Testis (tissue), 3 donors: ENCODE data around the gene PCCA. TPM values are rescaled to one million over a fixed set of nuclear protein-coding genes. Genes with fewer than 3 reads are reported as not detected.
"Not testable (repeated sequence)": the region's sequence is repeated elsewhere in the genome, so short reads cannot be mapped to it uniquely, and the experiment has no call there.

ENCODE experiments used
- DNase-seq: peaks from one replicate; pipeline ENCODE4 v3.0.0-alpha.2; 2019
- H3K27ac ChIP-seq, 2 donors: fragments of 200-600 bp; sonication (generic); one replicate each; pipeline ENCODE4 v1.5.1; 2019
- H3K27me3 ChIP-seq: fragments of 200-600 bp; sonication (generic); one replicate; pipeline ENCODE4 v1.5.1; 2019
- H3K36me3 ChIP-seq: fragments of 200-600 bp; sonication (generic); one replicate; pipeline ENCODE4 v1.5.1; 2017; ENCODE audit warnings: low read depth; ENCODE audit errors: missing control alignments
- H3K4me1 ChIP-seq: fragments of 200-600 bp; sonication (generic); one replicate; pipeline ENCODE4 v1.5.1; 2019
- H3K4me3 ChIP-seq, 2 donors: fragments of 200-600 bp; sonication (generic); one replicate each; pipeline ENCODE4 v1.5.1; 2017 to 2019
- H3K9me3 ChIP-seq: fragments of 200-600 bp; sonication (generic); one replicate; pipeline ENCODE4 v1.5.1; 2017
- CTCF ChIP-seq, 3 experiments: fragments of 450-650 bp in 2 of 3; fragments of 200-600 bp in 1 of 3; sonication (generic) in 1 of 3; IDR thresholded peaks; one replicate each; pipeline ENCODE4 v1.5.1; 2016 to 2019; ENCODE audit warnings: antibody characterized with exemption in 3 of 3, mild to moderate bottlenecking in 2 of 3, moderate library complexity in 1 of 3
- POLR2A ChIP-seq: fragments of 450-650 bp; IDR thresholded peaks from one replicate; pipeline ENCODE4 v1.6.1; 2017; ENCODE audit warnings: antibody characterized with exemption, mild to moderate bottlenecking, moderate library complexity
- WGBS, 2 donors: methylation state at CpG; one replicate each; pipeline ENCODE4 v1.1.5; 2018; 5-methylcytosine and 5-hydroxymethylcytosine counted together
- intact Hi-C: fragments of 100-400 bp; cut with DNase I; formaldehyde crosslinking; loops from one replicate; pipeline ENCODE4 v1.15.1; 2023; ENCODE audit warnings: low total_unique reads
- polyA plus RNA-seq: library from polyadenylated mRNA; stranded (reverse); fragments of 350-450 nt; fragmentation: Illumina TruSeq; extraction: RNeasy Lipid Tissue Mini Kit (QIAGEN cat#74804); gene quantifications from one replicate; pipeline ENCODE4 v1.2.3, GENCODE V29; 2014; ENCODE audit warnings: low read depth, low replicate concordance; ENCODE audit not compliant: insufficient read depth
- small RNA-seq, 2 donors: library from RNA; depleted of rRNA; stranded (forward); fragments of <200 nt; gene quantifications; one replicate each; pipeline ENCODE3, GENCODE V24; 2016
- total RNA-seq, 2 donors: library from RNA; depleted of rRNA; stranded (reverse); fragments of >200 nt; gene quantifications; one replicate each; pipeline ENCODE4 v1.2.3, GENCODE V29; 2016

Gene PCCA
- total and polyA plus RNA-seq, 3 donors from 2014 or later: 17.9 to 56.2 (median 39.2) TPM

GRCh38 chr13:100564444-100565223 lies 475.7 kb downstream of the PCCA start:
- Histone ChIP-seq H3K27ac (peak overlapping the region; percentile 65 to 72), H3K27me3 (no peaks in the 10 kb centered on the region), H3K4me3 (no peak overlapping the region), H3K9me3 (no peaks in the 10 kb centered on the region), H3K36me3 (no peaks in the 10 kb centered on the region), H3K4me1 (peaks cover 31% of the 10 kb centered on the region)
- 64 to 65% methylated on average over 13 of the region's 13 CpGs for WGBS, 2 donors
- intact Hi-C loops: no loop called here
- TF ChIP-seq CTCF (IDR thresholded peaks at IDR 0.05): no peak
- no peak for DNase-seq

GRCh38 chr13:100565286-100565685 lies 476.4 kb downstream of the PCCA start:
- Histone ChIP-seq H3K4me1 (peaks cover 24% of the 10 kb centered on the region), H3K36me3 (no peaks in the 10 kb centered on the region), H3K27ac (peak overlapping the region in 1 of 2 donors; percentile 72), H3K9me3 (no peaks in the 10 kb centered on the region), H3K27me3 (no peaks in the 10 kb centered on the region), H3K4me3 (no peak overlapping the region)
- intact Hi-C loops: no loop called here
- TF ChIP-seq CTCF (IDR thresholded peaks at IDR 0.05) (no peak), POLR2A (no peak)
- WGBS, 2 donors: 74 to 79% methylated on average over 8 of the region's 8 CpGs
- DNase-seq: no peak

GRCh38 chr13:100566543-100566942 lies 477.6 kb downstream of the PCCA start:
- peaks cover 14% of the 10 kb centered on the region for H3K4me1 ChIP-seq
- intact Hi-C loops: no loop called here
- TF ChIP-seq CTCF (IDR thresholded peaks at IDR 0.05) (no peak), POLR2A (no peak)
- H3K9me3 ChIP-seq: no peaks in the 10 kb centered on the region
- 90 to 93% methylated on average over 6 of the region's 6 CpGs for WGBS, 2 donors
- H3K27me3 ChIP-seq: no peaks in the 10 kb centered on the region
- DNase-seq: no peak
- no peaks in the 10 kb centered on the region for H3K36me3 ChIP-seq
- no peak overlapping the region for H3K4me3 ChIP-seq
- no peak overlapping the region for H3K27ac ChIP-seq

- Histone ChIP-seq H3K27me3 (no peaks in the 10 kb centered on the region), H3K4me1 (no peaks in the 10 kb centered on the region), H3K36me3 (no peaks in the 10 kb centered on the region), H3K27ac (no peak overlapping the region), H3K4me3 (no peak overlapping the region), H3K9me3 (no peaks in the 10 kb centered on the region)
- TF ChIP-seq POLR2A (no peak), CTCF (IDR thresholded peaks at IDR 0.05) (peak; percentile 61 to 68 (median 61))
- peak; percentile 86 for DNase-seq
- WGBS, 2 donors: 53 to 58% methylated on average over 2 of the region's 2 CpGs
- intact Hi-C loops: no loop called here
These were observed 484.2 kb downstream of the PCCA start for GRCh38 chr13:100573121-100573520.

- H3K4me3 ChIP-seq, H3K9me3 ChIP-seq, H3K27me3 ChIP-seq, H3K4me1 ChIP-seq, H3K36me3 ChIP-seq, DNase-seq, H3K27ac ChIP-seq, intact Hi-C loops: not testable (repeated sequence)
- WGBS, 2 donors: 92 to 97% methylated on average over 4 of the region's 4 CpGs
These were observed 488.3 kb downstream of the PCCA start for GRCh38 chr13:100577239-100577638.

Small RNAs within 50 kb of the gene (small RNA-seq; reads per million reads assigned to genes)
- 0 reads per million in 2 donors for gene AL356575.1

Other genes with a start within 250 kb of the PCCA start
- gene ZIC5, start 117.3 kb upstream of the PCCA start, total RNA-seq: 1 to 10 TPM; 2.0 to 3.0 TPM
- 6.9 TPM for gene ZIC5, start 117.3 kb upstream of the PCCA start, polyA plus RNA-seq
- gene ZIC2, start 107.3 kb upstream of the PCCA start, total RNA-seq: 1 to 10 TPM; 1.3 to 6.9 TPM
- 11.5 TPM for gene ZIC2, start 107.3 kb upstream of the PCCA start, polyA plus RNA-seq